Brain microvascular endothelial cell (primary cell): ENCODE results near the gene PWP1.

Source experiments
- DNase-seq: peaks from one replicate; pipeline ENCODE4 v3.0.0-alpha.2; 2020
- H3K27ac ChIP-seq: fragments of 250-450 bp; sonication (Bioruptor Pico); 2 replicates; pipeline ENCODE4 v1.5.1; 2020; ENCODE audit warnings: mild to moderate bottlenecking, moderate library complexity
- H3K27me3 ChIP-seq: fragments of 250-450 bp; sonication (Bioruptor Pico); replicated peaks from 2 replicates; pipeline ENCODE4 v1.5.1; 2020; ENCODE audit warnings: mild to moderate bottlenecking
- H3K36me3 ChIP-seq: fragments of 250-450 bp; sonication (Bioruptor Pico); replicated peaks from 2 replicates; pipeline ENCODE4 v1.5.1; 2020; ENCODE audit warnings: mild to moderate bottlenecking
- H3K4me3 ChIP-seq: 2 replicates; pipeline ENCODE4 v1.5.1; 2011; ENCODE audit warnings: low read depth, mild to moderate bottlenecking, control low read depth, low read length, moderate library complexity
- in situ Hi-C: cut with HindIII; loops from 2 replicates; pipeline ENCODE4 v1.10.0; 2017; ENCODE audit warnings: low sequenced_read_pairs, low pct_ligation_motif_present
- TF ChIP-seq, protein P1 (sequence below): IDR thresholded peaks from 2 replicates; pipeline ENCODE4 v1.5.1; 2011; ENCODE audit warnings: low read depth, mild to moderate bottlenecking, moderate library complexity, low read length, control low read depth, inconsistent platforms; ENCODE audit errors: missing control alignments

The PWP1 gene

GRCh38 chr12:107667464-107667863 lies 18.1 kb upstream of the PWP1 start:
- Histone ChIP-seq H3K27me3 (no peaks in the 10 kb centered on the region), H3K36me3 (no peaks in the 10 kb centered on the region), H3K4me3 (no peak overlapping the region), H3K27ac (no peak overlapping the region)
- no peak for DNase-seq
- in situ Hi-C loops, result no loop called here
- TF ChIP-seq, protein P1, sequence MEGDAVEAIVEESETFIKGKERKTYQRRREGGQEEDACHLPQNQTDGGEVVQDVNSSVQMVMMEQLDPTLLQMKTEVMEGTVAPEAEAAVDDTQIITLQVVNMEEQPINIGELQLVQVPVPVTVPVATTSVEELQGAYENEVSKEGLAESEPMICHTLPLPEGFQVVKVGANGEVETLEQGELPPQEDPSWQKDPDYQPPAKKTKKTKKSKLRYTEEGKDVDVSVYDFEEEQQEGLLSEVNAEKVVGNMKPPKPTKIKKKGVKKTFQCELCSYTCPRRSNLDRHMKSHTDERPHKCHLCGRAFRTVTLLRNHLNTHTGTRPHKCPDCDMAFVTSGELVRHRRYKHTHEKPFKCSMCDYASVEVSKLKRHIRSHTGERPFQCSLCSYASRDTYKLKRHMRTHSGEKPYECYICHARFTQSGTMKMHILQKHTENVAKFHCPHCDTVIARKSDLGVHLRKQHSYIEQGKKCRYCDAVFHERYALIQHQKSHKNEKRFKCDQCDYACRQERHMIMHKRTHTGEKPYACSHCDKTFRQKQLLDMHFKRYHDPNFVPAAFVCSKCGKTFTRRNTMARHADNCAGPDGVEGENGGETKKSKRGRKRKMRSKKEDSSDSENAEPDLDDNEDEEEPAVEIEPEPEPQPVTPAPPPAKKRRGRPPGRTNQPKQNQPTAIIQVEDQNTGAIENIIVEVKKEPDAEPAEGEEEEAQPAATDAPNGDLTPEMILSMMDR, result no peak

- DNase-seq, result no peak
- Histone ChIP-seq H3K27ac (no peak overlapping the region), H3K27me3 (no peaks in the 10 kb centered on the region), H3K4me3 (no peak overlapping the region), H3K36me3 (no peaks in the 10 kb centered on the region)
- TF ChIP-seq, protein P1, result no peak
- in situ Hi-C loops, result no loop called here
Observed at GRCh38 chr12:107668320-107669098, 17.1 kb upstream of the PWP1 start.

- TF ChIP-seq, protein P1, result no peak
- no peaks in the 10 kb centered on the region for H3K36me3 ChIP-seq
- H3K4me3 ChIP-seq, result no peak overlapping the region
- in situ Hi-C loops, result no loop called here
- H3K27me3 ChIP-seq, result no peaks in the 10 kb centered on the region
- no peak overlapping the region for H3K27ac ChIP-seq
- no peak for DNase-seq
Observed at GRCh38 chr12:107669946-107670345, 15.7 kb upstream of the PWP1 start.

GRCh38 chr12:107670999-107671643 lies 14.5 kb upstream of the PWP1 start:
- Histone ChIP-seq H3K27ac (no peak overlapping the region), H3K27me3 (no peaks in the 10 kb centered on the region), H3K4me3 (no peak overlapping the region), H3K36me3 (no peaks in the 10 kb centered on the region)
- DNase-seq, result no peak
- in situ Hi-C loops, result no loop called here
- TF ChIP-seq, protein P1, result peak; percentile 86

DNA sequence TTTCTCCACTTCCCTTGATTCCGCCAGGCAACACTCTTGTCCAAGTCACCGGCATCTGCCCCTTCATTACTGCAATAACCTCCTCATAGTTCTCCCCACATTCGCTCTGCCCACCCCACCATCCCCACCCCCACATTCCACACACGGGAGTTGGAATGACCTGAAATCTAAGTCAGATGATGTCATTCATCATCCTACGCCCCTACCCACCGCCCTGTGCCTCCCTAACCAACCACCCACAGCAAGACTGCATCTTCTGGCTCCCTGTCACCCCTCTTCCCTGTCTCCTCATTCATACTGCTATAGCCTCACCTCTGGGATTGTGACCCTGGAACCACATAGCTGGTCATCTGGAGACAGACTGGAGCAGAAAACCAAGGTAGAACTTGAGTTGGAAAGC lies 7.9 kb upstream of the PWP1 start:
- H3K27me3 ChIP-seq, result peaks cover 8% of the 10 kb centered on the region
- H3K36me3 ChIP-seq, result no peaks in the 10 kb centered on the region
- DNase-seq, result no peak
- TF ChIP-seq, protein P1, result no peak
- no peak overlapping the region for H3K4me3 ChIP-seq
- H3K27ac ChIP-seq, result no peak overlapping the region
- in situ Hi-C loops, result no loop called here
